Non-pigmented ciliary epithelial cell (primary cell): ENCODE results near the gene FBLN5.
"Not testable (repeated sequence)": the region's sequence is repeated elsewhere in the genome, so short reads cannot be mapped to it uniquely, and the experiment has no call there.

Experiments used
- DNase-seq: peaks from one replicate; pipeline ENCODE4 v3.0.0-alpha.2; 2010; ENCODE audit warnings: low read depth

FBLN5 gene

DNA sequence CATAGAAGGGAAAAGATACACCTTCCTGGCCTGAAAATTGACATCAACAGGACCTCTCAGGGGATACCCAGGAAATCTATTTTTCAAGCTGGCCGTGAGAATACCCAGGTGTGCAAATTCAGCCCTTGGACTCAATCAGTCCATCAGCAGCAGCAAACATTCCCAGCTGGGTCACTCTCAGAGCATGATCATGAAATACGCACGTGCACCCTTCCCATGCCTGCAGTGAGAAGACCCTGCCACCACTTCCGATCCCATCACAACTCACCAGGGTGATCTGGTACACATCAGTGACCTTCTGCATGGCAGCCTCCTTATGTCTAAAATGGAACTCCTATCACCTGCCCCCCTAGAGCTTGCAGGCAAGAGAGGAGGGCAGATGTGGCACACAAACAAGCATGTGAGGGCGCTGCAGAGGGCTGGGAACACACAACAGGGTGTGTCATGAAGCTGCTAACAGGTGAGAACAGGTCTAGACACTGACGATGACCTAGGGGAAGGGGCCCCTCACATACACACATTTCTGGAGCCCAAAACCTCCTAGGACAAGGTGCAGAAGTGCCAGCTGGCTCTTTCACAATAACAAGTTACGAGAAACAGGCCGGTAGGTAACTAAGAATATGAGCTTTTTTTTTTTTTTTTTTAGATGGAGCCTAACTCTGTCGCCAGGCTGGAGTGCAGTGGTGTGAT, 42.4 kb downstream of the FBLN5 start:
- DNase-seq, result no peak

DNA sequence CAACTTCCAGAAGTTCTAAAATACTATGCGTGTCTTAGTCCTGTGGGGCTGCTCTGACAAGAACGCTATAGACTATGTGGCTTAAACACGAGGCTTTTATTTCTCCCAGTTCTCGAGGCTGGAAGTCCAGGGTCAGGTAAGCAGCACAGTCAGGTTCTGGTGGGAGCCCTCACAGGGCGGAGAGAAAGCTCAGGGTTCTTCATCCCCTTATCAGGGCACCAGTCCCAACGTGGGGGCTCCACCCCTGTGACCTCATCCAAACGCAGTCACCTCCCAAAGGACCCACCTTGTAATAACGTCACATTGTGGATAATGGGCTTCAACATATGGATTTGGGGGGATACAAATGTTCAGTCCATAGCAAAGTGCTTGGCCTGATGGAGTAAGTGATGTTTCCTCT, 43.0 kb downstream of the FBLN5 start:
- DNase-seq, result no peak

DNA sequence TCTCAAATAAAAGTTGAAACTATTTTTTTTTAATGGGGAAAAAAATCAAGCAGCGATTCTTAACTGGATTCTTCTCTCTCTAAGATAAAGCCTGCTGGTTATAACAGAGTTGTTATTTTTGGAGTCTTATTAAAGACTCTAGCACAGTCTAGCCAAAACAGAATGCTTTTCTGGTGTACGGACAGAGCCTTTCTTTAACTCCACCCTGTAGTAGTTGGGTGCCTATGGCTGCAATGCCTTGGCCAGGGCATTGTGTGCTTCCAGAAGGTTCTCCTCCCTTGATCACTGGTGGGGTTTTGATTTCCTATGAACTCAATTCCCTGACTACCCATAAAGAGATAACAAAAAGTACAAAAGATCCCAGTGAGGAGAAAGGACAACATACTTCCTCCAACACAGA, 44.4 kb downstream of the FBLN5 start:
- no peak for DNase-seq

DNA sequence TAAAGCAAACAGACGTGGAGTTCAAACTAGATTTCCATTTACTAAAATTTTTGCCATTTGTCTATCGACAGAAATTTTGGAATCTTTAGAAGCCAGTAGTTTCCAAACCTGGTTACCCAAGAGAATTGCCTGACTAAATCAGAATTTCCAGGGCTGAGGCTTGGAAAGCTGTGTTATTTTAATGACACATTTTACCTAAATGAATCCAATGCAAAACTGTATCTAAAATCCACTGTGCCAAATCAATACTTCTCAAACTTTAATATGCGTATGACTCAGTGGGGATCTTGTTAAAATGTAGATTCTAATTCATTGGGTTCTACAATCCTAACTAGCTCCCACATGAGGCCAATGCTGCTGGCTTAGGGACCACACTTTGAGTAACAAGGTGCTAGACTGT, 45.2 kb downstream of the FBLN5 start:
- DNase-seq, result no peak

DNA sequence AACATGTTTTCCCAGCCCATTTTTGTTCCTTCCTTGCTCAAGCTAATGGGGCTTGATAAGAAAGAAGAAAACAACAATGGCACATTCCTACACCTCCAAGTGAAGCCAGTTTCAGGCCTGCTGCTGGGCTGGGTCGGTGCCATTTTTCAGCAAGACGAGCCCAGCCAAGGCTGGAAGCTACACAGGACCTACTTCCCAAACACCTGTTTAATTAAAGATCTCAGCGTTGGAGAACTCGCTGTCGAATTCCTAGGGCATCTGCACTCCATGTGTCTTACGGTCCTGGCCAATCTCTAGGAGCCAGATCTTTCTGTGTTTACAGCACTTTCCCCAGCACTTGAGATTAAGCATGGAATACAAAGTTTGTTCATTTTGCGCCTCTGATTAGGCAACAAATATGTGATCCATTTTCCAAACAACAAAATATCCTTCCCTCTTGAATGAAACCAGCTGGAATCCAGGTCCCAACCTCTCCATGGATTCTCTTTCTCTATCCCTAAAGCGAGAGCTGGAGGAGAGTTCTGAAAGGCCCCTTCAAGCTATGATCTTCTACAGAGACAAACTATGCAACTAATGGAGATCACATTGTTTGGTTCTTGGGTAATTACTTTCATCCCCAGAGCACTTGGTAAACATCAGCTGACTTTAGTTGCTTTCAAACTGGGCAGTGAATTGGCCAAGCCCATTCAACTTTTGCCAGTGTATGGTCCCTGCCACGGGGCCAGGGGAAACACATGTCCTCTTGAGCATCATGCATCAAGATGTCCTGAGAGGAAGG, 45.9 kb downstream of the FBLN5 start:
- no peak for DNase-seq

GRCh38 chr14:91899806-91900205, 47.7 kb downstream of the FBLN5 start:
- DNase-seq, result no peak

DNA sequence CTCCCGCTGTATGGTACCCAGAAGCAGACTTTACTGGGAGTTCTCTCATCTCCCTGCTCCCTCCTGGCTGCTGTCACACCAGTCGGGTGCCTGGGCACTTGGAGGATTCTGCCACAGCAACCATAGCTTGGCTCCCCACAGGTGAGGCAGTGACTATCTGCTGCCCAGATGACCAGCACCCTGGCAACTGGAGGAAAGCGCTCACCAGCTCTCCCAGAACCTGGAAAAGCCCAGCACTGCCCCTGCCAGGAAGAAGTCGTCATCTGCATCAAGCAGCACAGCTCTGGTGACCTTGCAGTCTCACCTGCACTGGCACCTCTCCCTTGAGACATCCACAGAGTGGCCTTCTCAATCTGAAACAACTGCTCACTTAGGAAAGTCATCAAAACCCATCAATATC, 48.3 kb downstream of the FBLN5 start:
- DNase-seq, result no peak

DNA sequence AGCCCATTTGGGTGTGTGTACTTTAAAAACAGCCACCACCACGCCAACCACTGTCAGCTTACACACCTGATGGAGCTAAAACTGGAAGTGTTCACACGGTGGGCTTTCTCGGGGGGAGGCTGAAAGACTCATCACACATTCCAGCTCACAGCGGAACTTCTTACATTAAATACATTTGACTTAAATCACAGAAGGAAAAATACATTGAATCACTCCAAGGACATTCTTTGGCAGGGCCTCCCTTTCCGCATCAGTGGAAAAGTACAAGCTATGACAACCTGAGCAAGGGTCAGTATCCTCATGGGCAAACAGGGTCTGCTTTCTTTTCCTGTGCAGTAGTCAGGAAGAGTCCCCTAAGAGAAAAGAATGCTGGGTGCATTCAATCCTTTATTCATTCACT, 49.1 kb downstream of the FBLN5 start:
- DNase-seq, result no peak

DNA sequence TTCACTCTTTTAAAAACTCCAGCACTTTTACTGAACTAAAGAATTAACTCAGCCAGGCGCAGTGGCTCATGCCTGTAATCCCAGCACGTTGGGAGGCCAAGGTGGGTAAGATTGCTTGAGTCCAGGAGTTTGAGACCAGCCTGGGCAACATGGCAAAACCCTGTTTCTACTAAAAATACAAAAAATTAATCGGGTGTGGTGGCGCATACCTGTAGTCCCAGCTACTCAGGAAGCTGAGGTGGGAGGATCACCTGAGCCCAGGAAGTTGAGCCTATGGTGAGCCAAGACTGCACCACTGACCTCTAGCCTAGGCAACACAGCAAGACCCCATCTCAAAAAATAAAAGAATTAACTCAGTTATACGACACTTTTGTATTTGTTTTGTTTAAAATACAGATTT, 49.8 kb downstream of the FBLN5 start:
- not testable (repeated sequence) for DNase-seq

GRCh38 chr14:91897106-91897701, 50.3 kb downstream of the FBLN5 start:
- no peak for DNase-seq

- DNase-seq, result no peak
These were observed 51.1 kb downstream of the FBLN5 start for GRCh38 chr14:91896419-91896818.

DNA sequence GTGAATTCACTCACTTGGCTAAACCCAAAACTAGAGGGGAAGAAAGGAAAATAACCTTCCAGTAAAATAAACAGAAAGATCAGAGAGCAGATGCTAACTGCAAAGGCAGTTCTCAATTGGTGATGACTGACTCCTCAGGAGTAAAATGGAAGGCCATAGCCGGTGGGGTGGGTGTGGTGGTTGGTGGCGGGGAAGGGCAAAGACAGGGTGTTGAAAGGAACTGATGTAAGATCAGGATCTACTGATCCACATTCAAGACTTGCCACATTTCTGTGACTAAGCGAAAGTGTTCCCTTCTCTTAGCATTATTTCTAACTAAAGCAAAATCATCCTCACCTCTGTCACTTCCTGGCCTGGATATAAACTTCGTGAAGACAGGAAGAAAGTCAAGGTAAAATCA, 53.8 kb downstream of the FBLN5 start:
- DNase-seq, result no peak

- DNase-seq, result no peak
These were observed 54.5 kb downstream of the FBLN5 start for GRCh38 chr14:91893007-91893406.

DNA sequence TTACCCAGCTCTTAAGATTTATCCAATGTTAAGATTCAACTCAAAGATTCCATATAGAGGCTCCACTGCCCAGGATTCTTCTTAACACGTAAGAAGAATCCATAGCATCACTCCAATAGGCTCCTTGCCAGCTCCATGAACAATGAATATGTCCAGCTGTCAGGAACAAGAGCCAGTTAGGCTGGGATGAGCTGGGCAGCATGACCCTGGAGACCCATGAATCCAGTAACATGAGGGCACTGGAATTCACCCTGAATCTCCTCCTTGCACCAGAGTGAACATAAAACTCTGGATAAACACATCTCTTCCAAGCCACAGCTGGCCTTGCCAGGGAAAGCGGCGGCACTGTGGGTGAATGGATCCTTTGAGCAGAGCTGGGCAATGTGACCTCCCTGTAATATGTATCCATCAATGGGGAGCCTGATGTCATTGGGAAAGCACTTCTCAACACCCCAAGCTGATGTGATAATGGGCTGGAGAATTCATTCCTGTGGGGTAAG, 55.7 kb downstream of the FBLN5 start:
- no peak for DNase-seq

- no peak for DNase-seq
These were observed 56.4 kb downstream of the FBLN5 start for GRCh38 chr14:91891101-91891500.

GRCh38 chr14:91890291-91890749, 57.2 kb downstream of the FBLN5 start:
- DNase-seq, result no peak

DNA sequence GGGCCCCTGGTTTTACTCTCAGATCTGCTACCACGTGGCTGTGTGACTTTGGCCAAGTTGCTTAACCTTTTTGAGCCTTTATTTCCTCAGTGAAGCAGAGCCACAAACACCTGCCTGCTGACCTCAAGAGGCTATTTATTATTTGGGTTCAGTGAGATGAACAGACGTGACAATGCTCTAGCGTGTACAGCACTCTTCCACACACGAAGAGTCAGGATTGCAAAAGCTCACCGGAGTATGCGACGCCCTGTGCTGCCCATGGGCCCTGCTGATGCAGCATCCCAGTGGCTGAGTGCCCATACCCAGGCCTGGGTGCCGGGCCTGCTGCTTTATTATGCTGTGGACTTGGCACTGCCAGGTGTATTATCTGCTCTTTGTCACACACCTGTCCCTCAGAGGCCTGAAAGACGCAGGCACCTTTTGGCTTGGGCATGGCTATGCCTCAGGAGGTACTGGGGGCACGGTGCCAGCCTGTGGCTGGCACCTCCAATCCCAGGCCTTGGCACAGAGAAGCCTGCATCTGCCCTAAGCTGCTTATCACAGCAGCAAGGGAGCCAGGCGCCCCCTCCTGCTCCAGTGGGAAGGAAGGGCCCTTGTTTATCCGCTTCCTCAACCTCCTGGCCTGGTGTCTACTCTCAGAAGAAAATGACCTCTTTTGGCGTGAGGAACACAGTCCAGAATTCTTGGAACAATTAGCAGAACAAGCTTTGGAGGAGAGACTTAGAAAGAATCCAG, 57.9 kb downstream of the FBLN5 start:
- DNase-seq, result no peak

GRCh38 chr14:91888641-91889476, 58.6 kb downstream of the FBLN5 start:
- DNase-seq, result no peak

DNA sequence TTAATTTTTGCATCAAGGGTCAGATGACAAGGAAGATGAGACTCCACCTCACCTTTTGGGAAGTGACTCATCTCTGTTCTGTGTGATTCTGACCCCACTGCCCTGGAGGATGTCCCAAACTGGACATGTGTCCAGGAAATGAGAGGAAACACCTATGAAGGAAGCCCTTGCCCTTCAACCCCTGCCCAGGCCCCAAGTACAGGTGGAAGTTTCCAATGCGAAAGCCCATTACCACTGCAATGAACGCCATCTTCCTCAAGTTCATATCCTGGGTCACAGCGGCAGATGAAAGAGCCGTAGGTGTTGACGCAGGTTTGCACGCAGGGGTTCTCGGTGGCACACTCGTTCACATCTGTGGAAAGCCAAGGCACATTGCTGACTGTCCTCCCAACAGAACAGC, 60.5 kb downstream of the FBLN5 start:
- DNase-seq, result no peak

DNA sequence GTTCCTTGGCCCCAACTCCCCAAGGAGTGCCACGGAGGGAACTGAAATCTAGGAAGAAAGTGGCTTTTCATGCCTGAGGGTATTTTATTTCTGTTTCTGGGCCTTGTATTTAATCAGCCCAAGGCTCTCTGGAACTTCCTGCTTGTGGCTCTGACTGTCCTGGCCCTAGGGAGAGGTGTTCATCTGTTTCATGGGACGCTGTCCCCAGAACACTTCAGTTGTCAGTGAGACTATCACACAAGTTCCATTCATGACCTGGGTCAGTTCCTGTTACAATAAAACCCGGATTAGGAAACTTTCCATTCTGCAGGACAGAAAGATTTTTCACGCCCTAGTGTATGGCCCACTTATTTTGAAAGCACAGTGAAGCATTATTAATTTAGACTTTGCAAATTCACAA, 61.7 kb downstream of the FBLN5 start:
- no peak for DNase-seq

DNA sequence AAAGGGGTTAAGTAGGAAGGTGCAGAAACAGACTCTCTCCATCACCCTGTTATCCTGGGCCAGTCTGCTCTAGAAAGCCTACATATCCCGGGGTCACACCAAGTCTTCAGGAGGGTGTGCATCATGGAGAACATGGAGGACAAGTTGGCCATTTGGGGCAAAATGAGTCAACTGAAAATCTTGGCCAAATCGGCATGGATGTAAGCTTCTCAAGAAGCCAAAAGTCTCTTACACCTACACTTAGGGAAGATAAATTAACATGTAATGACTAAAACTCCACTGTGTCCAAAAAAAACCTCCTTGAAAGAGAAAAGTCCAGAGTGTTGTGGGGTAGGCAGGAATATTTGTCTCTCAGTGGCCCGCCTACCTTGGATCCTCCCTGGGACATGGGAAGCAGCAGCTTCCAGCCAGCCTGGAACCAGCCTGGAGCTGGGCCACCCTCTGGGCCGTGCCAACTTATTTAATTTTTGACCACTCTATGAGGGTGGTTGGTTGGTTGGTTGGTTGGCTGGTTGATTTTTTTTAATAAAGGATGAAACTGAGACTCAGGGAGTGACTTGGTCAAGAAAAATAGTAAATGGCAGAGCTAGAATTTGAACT, 62.3 kb downstream of the FBLN5 start:
- no peak for DNase-seq
